Sciatic nerve (tissue), 2 donors: ENCODE measurements around the gene TPST2. TPM values are rescaled to one million over a fixed set of nuclear protein-coding genes. Genes with fewer than 3 reads are reported as not detected.

Source experiments
- ATAC-seq: fragments of 200-7000 bp; cut with Tn5 transposase; one replicate; pipeline ENCODE4 v1.9.1; 2020; ENCODE audit warnings: mild to moderate bottlenecking, moderate library complexity
- DNase-seq: peaks from one replicate; pipeline ENCODE4 v3.0.0-alpha.2; 2020; ENCODE audit warnings: low spot score
- intact Hi-C: fragments of 100-400 bp; cut with DNase I; formaldehyde crosslinking; loops from one replicate; pipeline ENCODE4 v1.14.2; 2022
- microRNA-seq: library from miRNA; unstranded; fragments of <30 nt; microRNA quantifications from one replicate; pipeline ENCODE4 v1.2.0, GENCODE V29; 2020
- total RNA-seq: library from RNA; stranded (reverse); fragmentation: NEBNext Ultra II Directional; extraction: Animal tissue kit (Norgen Biotek cat#: 25700); gene quantifications from one replicate; pipeline ENCODE4 v1.2.1, GENCODE V29; 2021
- donor health status: DM: no; HTN: no; CAD: no.
- donor health status: DM: no; HTN: no; CAD: no.

The TPST2 gene
- total RNA-seq, 1 donor from 2014 or later, result 26.6 TPM

DNA sequence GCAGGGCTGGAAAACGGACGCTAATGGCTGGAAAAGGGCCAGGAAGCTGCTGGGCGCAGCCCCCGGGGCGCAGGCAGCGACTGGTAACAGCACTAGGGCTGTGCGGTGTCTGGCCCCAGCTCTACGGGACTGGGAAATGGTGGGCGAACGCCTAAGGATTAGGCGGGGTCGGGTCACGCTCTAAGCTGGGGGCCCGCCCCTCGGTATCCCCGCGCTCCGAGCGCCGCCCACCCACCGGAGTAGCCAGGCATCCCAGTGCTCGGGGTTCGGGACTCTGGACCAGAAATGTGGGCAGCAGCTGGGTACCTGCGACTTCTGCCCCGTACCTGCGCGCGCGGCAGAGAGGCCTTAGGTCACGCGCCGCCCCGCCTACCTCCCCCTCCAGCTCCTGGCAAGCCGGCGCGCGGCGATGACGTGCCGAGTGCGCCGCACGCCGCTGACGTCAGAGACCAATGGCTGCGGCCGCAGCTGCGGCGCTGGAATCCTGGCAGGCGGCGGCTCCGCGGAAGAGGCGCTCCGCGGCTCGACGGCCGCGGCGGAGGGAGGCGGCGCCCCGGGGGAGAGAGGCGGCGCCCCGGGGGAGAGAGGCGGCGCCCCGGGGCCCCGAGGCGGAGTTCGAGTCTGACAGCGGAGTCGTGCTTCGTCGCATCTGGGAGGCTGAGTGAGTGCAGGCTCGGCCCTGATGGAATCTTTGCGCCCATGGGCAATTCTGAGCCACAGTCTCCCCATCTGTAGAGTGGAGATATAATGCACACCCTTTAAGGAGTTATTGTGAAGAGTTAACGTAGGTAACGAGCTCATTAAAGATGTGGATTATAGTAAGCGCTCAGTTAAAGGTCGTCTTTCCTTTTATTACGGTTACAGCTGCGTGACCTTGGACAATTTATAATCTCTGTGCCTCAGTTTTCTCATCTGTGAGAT is 106.2 kb downstream of the TPST2 start, which contains the start of the genes HPS4 and SRRD:
Gene HPS4 (minus strand): TSS at position 345 of the 921 bp plus-strand sequence. CDS start 2,021 bp downstream, outside the sequence.
Gene SRRD (plus strand): TSS at position 439 of the 921 bp plus-strand sequence. CDS start 14 bp downstream, at position 453.
- peak; percentile 93 for DNase-seq
- ATAC-seq, result peak; percentile 97
- intact Hi-C loops, result no loop called here

DNA sequence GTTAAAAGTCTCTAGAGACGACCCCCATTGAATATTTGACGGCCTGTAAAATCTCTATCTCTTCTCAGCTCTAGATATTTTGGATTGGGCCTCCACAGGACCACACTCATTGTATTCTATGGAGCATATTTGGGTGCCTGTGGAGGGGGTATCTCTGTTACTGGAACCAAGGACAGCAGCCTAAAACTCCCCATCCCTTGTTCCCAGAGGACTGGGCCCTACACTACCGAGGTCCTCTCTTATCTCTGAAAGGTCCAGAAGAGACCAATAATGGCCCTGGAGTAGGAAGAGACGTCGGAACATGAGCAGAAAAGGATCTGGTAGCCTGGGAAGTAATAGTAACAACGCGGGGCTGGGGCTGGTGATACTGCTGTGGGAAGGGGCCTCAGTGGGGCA is 106.9 kb downstream of the TPST2 start:
- DNase-seq, result no peak
- ATAC-seq, result no peak
- intact Hi-C loops, result no loop called here

DNA sequence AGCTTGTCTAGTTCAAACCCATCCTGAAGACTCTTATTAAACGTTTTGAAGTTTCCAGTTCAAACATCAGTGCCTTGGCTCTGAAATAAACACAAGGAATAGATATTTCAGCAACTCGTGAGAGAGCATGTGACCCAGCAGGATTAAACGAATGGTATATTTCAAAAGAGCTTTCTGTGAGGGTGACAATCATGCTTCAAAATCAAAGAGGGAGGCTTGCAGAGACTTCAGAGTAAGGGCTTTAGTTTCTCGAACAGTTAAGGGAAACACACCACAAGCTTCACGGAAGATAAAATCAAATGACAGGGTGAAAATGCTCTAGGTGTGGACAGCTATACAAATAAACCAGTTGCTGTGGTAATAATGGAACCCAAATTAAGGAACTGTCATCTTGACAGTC is 107.8 kb downstream of the TPST2 start:
- no peak for ATAC-seq
- no peak for DNase-seq
- intact Hi-C loops, result no loop called here

DNA sequence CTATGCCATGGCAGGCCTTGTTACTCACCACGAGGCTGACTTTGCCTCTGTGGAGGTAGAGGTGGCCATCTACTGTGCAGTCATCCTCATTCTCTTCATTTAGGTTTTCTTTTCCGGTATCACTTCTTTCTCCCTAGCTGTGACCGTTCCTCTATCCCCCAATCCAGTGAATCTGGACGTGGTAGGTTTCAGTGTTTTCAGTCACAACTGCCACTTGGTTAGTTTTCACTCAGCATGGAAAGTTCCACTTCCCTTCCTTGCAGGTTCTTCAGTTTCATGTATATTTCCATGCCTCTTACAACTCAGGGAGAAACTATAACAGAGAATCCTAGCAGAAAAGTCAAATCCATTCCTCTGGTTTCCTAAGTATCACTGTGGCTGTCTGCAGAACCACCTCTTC is 108.2 kb downstream of the TPST2 start:
- ATAC-seq (no peak), DNase-seq (no peak)
- intact Hi-C loops, result no loop called here

DNA sequence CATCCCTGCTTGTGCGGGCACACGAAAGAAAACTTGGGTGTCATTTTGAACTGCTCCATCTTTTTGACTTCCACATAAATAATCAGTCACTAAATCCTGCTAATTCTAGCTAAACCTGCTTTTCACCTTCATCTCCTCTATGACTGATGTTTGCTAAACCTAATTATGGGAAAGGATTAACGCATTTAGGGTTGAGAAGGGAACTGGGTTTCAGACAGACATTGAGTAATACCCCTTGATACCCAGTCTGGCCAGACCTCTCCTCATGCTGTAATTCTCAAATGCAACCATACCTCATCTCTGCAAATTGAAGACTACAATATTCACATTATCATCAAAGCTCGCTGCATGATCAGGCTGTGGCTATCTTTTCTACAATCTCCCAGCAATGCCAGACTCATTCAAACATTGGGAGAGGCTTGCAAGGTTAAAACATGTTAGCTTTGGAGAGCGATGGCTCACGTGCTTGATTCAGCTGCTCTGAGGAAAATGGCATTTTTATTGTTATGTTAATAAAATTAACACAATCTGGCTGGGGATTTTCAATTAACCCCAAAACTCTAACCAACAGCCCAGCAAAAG is 108.7 kb downstream of the TPST2 start:
- ATAC-seq, result no peak

DNA sequence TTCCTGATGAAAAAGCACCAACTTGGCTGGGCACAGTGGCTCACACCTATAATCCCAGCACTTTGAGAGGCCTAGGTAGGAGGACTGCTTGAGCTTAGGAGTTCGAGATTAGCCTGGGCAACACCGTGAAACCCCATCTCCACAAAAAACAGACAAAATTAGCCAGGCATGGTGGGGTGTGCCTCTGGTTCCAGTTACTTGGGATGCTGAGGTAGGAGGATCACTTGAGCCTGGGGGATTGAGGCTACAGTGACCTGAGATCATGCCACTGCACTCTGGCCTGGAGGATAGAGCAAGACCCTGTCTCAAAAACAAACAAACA is 109.4 kb downstream of the TPST2 start:
- intact Hi-C loops, result no loop called here
- DNase-seq, result no peak
- ATAC-seq, result no peak

More for the DNA sequence above, 108.7 kb downstream of the TPST2 start:
- no peak for DNase-seq
- intact Hi-C loops, result no loop called here

DNA sequence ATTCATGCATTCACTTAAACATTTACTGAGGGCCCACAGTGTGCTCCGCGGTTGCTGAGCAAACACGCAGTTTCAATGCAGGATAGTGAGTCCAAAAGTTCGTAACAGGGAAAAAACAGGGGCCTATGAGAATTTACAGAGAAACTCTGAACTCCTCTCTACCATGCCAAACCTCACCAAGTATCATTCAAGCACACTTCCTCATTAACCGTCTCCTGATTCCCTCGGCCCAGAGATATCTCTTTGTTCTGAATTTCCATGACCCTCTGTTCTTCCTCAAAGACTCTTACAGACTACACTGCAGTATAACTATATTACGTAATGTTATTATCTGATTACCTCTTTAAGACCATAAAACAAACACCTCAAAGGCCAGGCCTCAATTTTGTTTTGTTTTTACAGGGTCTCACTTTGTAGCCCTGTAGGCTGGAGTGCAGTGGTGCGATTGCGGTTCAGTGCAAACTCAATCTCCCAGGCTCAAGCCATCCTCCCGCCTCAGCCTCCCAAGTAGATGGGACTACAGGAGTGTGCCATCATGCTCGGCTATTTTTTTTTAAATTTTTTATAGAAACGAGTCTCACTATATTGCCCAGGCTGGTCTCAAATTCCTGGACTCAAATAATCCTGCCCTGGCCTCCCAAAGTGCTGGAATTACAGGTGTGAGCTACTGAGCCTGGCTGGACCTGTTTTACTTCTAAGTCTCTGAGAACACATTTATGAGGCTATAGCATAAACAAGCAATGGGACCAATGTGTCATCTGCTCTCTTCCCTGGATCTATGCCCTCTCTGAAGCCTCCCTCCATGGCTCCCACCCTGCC is 109.9 kb downstream of the TPST2 start:
- DNase-seq (no peak), ATAC-seq (no peak)
- intact Hi-C loops, result no loop called here

DNA sequence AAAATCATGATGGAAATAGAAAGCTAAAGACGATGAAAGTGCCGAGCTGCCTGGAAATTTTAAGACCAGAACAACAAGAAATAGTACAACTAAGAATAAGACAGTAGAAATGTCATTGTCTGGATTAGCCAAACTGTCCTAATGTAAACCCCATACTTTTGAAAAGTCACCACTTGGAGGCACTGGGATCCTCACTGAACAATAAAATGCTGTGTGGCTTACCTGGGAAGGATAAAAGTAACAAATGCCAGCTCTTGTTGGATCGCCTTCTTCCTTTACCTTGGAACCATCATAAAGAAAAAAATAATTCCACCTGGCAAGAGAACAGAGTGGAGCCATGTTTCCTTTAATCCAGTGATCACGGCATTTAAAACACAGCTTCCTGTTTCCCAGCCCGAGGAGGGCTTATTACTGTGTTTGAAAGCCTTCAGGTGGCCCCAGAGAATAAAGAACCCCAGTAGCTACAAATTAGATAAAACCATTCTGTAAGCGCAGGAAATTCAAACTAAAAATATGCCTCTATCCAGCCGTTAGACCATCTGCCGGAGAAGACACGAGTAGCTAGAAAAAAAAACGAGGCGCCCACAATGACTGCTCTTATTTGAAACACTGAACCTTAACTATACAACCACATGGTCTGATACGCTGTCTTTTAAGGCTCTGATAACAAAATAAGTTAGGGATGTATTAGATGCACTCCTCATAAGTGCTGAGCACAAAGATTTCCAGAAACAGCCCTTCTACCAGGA is 110.7 kb downstream of the TPST2 start:
- no peak for ATAC-seq
- intact Hi-C loops, result no loop called here
- DNase-seq, result no peak

DNA sequence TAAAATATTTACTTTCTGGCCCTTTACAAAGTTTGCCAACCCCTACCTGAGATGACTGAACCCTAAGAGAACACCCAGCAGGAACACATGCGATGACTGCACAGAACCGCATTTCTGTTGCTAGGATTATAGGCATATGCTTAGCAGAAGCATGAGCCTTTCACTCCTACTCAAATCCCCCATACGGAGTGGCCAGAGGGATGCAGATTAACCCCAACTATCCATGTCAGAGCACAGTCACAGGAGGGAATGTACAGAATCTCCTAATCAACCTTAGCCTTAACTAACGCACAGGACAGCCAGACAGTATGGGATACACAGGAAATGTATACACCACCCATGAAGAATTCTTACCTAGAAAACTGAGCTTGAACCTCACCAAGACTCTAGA is 112.6 kb downstream of the TPST2 start:
- ATAC-seq, result no peak
- intact Hi-C loops, result no loop called here
- no peak for DNase-seq

DNA sequence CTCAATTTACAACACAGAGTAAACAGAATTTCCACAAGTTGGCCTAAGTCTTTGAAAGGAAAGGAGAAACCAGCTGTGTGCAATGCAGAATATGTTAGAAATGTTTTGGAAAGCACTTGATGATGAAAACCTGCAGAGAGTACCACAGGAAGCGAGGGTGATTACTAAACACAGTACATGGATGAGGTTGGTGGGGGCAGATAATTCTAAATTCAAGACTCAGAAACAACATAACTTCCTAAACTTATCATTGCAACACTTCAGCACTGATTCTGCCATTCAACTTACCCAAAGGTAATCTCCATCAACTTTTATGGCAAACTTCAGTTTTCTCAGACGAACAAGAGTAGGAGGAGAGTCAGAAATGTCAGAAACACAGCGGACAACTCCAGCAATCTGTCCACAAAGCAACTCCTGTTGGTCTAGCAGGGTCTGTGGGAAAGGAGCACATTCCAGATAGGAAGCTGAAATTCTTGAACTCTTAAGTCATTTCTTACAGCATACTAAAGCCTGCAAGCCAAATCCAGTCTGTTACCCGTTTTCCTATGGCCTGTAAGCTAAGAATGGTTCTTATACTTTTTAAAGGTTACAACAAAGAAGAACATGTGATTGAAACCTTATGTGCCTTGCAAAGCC is 113.1 kb downstream of the TPST2 start:
- no peak for DNase-seq
- ATAC-seq, result no peak
- intact Hi-C loops, result no loop called here

DNA sequence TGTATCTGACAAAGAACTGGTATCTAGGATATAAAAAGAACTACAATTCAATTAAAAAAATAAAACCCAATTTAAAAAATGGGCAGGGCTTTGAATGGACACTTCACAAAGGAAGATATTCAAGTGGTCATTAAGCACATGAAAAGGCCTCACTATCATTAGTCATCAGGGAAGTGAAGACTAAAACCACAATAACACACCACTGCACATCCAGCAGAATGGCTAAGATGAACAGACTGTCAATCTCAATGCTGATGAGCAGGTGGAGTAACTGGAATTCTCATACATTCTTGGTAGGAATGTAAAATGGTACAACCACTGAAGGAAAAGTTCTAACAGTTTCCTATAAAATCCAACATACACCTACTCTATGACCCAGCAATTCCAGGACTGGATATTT is 115.2 kb downstream of the TPST2 start:
- intact Hi-C loops, result no loop called here
- no peak for ATAC-seq
- no peak for DNase-seq

Small RNAs within 50 kb of the gene (microRNA-seq; reads per million reads assigned to microRNA genes)
- gene MIR548J, result 2.5 reads per million

Other genes starting within 250 kb of the TPST2 start
- gene ASPHD2, start 160.9 kb downstream of the TPST2 start, total RNA-seq, result 1.2 TPM
- gene HPS4, start 106.3 kb downstream of the TPST2 start, total RNA-seq, result 42.2 TPM
- 16.5 TPM for gene SRRD, start 106.3 kb downstream of the TPST2 start, total RNA-seq
- gene TFIP11, start 77.7 kb downstream of the TPST2 start, total RNA-seq, result 28.0 TPM
- 0.76 TPM for gene CRYBB1, start 27.9 kb upstream of the TPST2 start, total RNA-seq
- gene CRYBA4, start 31.8 kb upstream of the TPST2 start, total RNA-seq, result not detected
- gene MIAT, start 67.5 kb upstream of the TPST2 start, total RNA-seq, result 2.7 TPM